GM10266 (cell line): ENCODE data around the gene EEF2KMT.
"Not testable (repeated sequence)": the region's sequence is repeated elsewhere in the genome, so short reads cannot be mapped to it uniquely, and the experiment has no call there.

Experiments
- DNase-seq: peaks from one replicate; pipeline ENCODE4 v3.0.0; 2012; ENCODE audit errors: extremely low spot score
- TF ChIP-seq, protein P1 (sequence below): IDR thresholded peaks from 2 replicates; pipeline ENCODE4 v1.5.1; 2012; ENCODE audit warnings: mild to moderate bottlenecking, low read depth; ENCODE audit not compliant: control insufficient read depth, insufficient read depth; ENCODE audit errors: missing control alignments

The EEF2KMT gene, protein sequence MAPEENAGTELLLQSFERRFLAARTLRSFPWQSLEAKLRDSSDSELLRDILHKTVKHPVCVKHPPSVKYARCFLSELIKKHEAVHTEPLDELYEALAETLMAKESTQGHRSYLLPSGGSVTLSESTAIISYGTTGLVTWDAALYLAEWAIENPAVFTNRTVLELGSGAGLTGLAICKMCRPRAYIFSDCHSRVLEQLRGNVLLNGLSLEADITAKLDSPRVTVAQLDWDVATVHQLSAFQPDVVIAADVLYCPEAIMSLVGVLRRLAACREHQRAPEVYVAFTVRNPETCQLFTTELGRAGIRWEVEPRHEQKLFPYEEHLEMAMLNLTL

DNA sequence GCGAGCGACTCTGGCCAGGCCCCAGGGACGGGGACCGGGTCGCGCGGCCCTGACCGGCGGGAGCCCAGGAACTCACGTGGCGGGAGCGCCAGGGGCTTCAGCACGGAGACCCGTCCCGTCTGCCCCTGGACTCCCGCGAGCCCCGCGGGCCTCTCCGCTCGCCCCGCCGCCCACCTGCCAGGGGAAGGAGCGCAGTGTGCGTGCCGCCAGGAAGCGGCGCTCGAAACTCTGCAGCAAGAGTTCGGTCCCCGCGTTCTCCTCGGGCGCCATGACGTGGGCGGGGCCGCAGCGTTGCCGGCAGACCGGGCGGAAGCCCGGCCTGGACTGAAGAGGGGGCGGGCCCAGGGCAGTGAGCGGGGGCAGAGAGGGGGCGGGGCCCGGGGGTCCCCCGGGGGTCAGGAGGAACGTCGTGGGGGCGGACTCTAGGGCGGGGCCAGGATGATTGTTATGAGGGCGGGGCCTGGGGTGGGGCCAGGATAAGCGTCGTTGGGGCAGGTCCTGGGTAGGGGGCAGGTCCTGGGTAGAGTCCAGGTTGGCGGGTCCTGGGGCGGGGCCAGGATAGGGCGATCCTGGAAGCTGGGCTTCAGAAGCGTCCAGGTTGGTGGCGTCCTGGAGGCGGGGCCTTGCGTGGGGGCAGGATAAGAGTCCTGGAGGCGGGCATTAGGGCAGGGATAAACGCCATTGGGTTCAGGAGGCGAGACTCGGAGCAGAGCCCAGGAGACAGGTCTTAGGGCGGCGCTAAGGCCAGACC is at the start of gene EEF2KMT:
Gene EEF2KMT (minus strand): TSS at position 326 of the 751 bp plus-strand sequence. CDS start 56 bp downstream, at position 270.
- peak; percentile 93 for DNase-seq
- TF ChIP-seq, protein P1, sequence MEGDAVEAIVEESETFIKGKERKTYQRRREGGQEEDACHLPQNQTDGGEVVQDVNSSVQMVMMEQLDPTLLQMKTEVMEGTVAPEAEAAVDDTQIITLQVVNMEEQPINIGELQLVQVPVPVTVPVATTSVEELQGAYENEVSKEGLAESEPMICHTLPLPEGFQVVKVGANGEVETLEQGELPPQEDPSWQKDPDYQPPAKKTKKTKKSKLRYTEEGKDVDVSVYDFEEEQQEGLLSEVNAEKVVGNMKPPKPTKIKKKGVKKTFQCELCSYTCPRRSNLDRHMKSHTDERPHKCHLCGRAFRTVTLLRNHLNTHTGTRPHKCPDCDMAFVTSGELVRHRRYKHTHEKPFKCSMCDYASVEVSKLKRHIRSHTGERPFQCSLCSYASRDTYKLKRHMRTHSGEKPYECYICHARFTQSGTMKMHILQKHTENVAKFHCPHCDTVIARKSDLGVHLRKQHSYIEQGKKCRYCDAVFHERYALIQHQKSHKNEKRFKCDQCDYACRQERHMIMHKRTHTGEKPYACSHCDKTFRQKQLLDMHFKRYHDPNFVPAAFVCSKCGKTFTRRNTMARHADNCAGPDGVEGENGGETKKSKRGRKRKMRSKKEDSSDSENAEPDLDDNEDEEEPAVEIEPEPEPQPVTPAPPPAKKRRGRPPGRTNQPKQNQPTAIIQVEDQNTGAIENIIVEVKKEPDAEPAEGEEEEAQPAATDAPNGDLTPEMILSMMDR, result peak; percentile 26

DNA sequence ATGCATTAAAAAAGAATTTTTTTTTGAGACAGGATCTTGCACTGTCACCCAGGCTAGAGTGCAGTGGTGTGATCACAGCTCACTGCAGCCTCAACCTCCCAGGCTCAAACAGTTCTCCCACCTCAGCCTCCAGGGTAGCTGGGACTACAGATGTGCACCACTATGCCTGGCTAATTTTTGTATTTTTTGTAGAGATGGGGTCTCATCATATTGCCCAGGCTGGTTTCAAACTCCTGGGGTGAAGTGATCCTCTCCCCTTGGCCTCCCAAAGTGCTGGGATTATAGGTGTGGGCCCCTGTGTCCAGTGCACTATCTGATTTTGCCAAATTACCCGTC is 47.0 kb upstream of the EEF2KMT start:
- not testable (repeated sequence) for DNase-seq

DNA sequence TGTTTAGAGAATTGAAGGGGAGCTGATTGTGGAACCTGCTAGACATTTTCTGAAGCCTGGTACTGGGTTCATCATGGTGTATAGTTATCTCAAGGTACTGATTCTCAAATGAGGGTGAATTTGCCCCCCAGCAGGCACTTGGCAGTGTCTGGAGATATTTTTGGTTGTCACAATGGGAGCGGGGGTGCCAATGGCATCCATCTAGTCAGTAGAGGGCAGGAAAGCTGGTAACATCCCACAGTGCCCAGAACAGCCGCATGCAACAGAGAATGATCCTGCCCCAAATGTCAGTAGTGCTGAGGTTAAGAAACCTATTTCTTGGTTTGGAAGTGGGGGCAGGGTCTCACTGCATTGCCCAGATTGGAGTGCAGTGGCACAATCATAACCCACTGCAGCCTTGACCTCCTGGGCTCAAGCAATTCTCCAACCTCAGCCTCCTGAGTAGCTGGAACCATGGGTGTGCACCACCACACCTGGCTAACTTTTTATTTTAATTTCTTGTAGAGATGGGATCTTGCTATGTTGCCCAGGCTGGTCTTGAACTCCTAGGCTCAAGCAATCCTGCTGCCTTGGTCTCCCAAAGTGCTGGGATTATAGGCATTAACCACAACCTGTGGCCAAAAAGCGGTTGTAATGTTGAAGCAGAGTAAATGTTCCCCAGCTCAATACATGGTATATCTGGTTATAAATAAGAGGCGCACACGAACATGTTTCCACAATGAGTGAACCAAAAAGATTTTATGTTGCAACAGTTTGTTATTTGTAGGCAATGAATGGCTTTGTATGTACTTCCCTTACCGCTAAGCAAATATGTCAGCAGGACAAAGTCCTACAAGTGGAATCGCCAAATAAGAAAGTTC is 46.4 kb upstream of the EEF2KMT start:
- TF ChIP-seq, protein P1, result no peak
- DNase-seq, result no peak

DNA sequence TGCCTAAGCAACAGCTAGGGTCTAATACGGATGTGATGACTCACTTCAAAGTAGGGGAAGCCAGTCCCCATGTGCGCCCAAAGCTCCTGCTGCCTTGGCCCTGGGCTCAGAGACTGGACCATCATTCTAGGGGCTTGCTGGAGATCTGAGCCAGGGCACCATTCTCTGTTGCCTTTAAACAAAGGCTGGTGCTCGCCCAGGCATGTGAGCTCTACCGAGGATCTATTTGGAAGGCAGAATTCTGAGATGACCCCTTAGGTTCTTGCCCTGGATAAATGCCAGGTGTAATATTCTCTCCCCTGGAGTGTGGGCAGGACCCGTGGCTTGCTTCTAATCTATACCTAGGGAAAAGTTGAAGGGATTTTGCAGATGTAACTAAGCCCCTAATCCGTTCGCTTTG is 42.6 kb upstream of the EEF2KMT start:
- DNase-seq, result not testable (repeated sequence)

DNA sequence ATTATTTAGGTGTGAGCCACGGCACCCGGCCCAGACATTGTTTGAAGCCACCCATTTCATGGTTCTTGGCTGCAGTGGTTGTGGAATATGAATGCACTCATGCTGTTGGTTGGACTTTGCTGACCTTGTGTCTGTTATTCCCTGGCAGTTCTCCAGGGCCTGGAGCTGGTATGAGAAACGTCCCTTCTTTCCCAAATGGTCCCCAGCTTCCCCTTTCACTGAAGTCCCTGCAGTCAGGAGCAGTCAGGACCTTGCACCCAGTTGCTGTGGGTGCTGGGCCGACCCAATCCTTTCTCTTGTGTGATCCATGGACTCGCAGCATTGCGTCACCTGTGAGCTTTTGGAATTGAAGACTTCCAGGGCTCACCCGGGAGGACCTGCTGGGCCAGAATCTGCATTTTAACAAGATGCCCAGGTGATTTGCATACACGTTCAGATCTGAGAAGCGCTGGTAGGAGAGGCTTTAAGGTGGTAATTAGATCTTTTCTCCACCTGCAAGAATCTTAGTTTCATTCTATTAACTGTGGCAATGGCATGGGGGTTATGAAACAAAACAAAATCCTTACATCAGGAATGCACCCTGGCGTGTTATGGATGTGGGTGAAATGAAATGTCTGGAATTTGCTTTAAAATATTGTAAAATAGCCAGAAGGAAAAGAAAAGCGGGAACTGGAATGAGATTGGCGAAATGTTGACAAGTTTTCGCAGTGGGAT is 37.3 kb upstream of the EEF2KMT start:
- DNase-seq, result not testable (repeated sequence)

DNA sequence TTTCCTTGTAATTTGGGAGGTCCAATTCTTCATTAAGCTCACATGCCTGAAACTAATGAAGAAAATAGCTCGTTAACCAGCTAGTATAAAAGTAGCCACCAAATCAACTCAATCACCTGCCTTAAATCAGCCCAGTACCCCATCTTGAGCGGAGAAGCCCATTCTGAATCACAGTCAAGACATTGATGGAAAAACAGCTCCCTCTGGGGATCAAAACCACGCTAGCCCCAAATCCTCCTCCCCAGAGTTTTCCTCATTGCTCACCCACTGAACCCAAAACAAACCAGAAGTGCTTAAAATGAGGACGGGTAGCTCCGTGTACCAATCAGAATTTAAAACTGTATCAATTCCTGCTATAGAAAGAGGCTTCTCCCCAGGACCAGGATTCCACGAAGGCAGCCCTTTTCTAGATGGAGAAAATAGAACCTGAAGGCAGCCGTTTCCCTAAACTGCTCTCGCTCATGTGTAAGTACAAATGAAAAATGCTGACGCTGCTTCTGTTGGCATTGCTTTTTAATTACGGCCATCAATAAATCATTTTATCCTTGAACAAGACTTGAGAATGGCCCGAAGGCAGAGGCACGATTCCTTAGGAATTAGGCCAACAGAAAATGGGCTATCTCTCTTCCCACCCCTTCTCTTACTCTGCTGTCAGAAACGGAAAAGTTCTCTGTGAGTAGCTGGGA is 35.5 kb upstream of the EEF2KMT start:
- DNase-seq, result not testable (repeated sequence)

DNA sequence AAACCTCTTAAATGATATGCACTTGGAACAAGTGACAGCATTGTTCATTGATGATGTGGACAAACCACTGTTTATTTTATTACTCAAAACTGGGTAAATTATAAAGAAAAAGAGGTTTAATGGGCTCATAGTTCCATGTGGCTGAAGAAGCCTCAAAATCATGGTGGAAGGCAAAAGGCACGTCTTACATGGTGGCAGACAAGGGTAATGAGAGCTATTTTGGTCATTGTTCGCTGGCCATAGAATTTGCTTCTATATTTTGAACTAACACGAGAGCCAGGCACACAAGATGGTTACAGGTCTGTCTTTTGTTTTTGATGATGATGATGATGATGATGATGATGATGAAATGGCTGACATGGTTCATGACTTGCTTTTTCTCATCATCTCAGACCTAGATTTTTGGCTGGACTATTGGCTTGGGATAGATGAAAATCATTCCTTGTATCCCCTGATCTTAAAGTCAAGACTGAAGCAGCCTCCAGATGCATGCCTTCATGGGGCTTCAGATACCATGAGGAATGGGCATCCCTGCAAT is 33.9 kb upstream of the EEF2KMT start:
- DNase-seq, result not testable (repeated sequence)

DNA sequence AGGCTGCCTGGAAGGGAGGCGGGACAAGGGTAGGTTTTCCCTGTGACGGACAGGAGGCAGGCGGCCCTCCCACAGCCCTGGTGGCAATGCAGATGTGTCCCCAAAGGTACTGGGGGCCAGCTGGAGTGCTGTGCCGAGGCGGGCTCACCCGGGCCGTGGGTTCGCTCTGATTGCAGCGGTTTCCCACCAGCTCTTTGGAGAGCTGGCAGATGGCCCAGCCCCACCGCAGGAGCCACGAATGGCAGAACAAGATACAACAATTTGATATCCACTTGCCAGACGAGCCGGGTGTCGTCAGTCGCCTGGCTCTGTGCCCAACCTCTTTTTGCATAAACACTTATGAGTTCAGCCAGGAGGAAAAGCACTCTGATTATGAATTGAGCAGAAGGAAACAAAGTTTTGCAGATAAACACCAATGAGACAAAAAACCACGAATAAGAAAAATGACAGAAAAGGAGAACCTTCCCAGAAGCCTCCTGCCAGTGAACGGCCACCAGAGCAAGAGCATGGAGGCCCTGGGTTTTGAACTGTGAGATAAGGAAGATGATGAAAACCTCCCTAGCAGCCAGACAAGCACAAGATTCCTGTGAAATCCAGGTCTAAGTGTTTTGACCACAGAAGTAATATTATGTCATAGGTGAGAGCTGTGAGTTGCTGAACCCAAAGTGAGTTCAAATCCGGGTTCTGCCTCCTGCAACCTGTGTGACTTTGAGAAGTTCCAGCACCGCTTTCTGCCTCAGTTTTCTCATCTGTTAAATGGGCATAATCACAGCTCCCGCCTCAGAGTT is 19.9 kb upstream of the EEF2KMT start:
- not testable (repeated sequence) for DNase-seq

DNA sequence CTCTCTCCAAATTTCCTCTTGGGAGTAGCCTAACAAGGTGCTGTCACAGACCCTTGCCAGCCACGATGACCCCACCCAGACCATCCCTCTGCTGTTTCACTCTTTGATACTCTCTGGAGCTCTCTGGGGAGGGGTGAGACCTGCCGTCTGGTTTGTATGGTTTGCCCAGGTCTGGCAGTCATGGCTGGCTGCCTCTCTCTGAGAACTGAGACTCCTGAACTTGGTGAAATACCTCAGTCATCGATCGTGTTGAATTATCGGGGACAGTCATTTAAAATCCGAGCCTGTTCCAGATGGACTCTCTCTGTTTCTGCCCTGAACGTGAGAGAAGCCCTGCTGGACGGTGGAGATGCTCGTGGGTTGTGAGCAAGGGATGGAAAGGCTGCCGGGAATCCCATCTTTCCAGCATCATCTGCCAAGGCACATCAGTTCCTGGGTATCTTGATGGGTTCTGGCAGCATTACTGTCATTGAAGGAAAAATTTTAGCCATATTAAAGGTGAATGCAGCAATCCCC is 19.2 kb upstream of the EEF2KMT start:
- peak; percentile 6 for DNase-seq

DNA sequence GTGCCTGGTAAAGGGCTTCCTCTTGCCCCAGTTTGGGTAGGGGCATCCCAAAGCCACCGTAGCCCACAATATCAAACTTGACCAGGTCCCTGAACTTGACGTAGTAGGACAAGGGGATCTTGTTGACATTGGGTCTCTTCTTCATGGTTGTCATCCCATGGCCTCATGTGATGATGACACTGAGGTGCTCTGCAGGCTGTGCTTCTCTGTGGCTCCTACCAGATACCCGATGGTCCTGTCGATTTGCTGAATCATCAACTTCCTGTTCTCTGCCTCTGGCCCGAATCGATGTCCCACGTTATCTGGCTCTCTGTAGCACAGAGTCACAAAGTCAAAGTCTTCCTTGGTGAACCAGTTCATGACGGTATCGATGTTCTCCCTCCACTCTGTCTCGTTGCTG is 13.3 kb upstream of the EEF2KMT start:
- not testable (repeated sequence) for DNase-seq
